AG04450 (cell line): ENCODE measurements around the gene SUPT4H1. TPM values are rescaled to one million over a fixed set of nuclear protein-coding genes. Genes with fewer than 3 reads are reported as not detected.

Experiments used
- CTCF ChIA-PET: fragments of 300-600, 350-600 bp; formaldehyde crosslinking; extraction: SDS; loops from one replicate; lab custom pipeline; 2022; ENCODE audit warnings: antibody characterized with exemption, inconsistent platforms; lab: Charles Lee
- POLR2A ChIA-PET: fragments of 350-600 bp; formaldehyde crosslinking; extraction: SDS; loops from one replicate; lab custom pipeline; 2021; ENCODE audit warnings: antibody characterized with exemption, inconsistent platforms; lab: Yijun Ruan, JAX
- DNase-seq: peaks from one replicate; pipeline ENCODE4 v3.0.0-alpha.2; 2011; ENCODE audit warnings: low read depth, low spot score
- H3K27ac ChIP-seq: one replicate; pipeline ENCODE4 v1.5.1; 2012; ENCODE audit warnings: low read depth, low read length, control low read depth
- H3K27me3 ChIP-seq: one replicate; pipeline ENCODE4 v1.6.0; 2012; ENCODE audit warnings: low read length; ENCODE audit not compliant: control insufficient read depth, insufficient read depth
- H3K4me3 ChIP-seq: 2 replicates; pipeline ENCODE4 v1.5.1; 2011; ENCODE audit warnings: mild to moderate bottlenecking, low read depth, low read length, control low read depth
- H3K9me3 ChIP-seq: 2 replicates; pipeline ENCODE4 v1.5.1; 2012; ENCODE audit warnings: low read length; ENCODE audit not compliant: control insufficient read depth, insufficient read depth
- polyA plus RNA-seq: library from polyadenylated mRNA; depleted of rRNA; stranded (reverse); fragments of >200 nt; gene quantifications from 2 replicates; pipeline ENCODE4 v1.2.3, GENCODE V29; 2011
- TF ChIP-seq, protein P1 (sequence below): IDR thresholded peaks from 2 replicates; pipeline ENCODE4 v1.5.1; 2011; ENCODE audit warnings: low read depth, low read length, control low read depth, inconsistent platforms

Gene SUPT4H1
- polyA plus RNA-seq, 1 experiment: 191 TPM

DNA sequence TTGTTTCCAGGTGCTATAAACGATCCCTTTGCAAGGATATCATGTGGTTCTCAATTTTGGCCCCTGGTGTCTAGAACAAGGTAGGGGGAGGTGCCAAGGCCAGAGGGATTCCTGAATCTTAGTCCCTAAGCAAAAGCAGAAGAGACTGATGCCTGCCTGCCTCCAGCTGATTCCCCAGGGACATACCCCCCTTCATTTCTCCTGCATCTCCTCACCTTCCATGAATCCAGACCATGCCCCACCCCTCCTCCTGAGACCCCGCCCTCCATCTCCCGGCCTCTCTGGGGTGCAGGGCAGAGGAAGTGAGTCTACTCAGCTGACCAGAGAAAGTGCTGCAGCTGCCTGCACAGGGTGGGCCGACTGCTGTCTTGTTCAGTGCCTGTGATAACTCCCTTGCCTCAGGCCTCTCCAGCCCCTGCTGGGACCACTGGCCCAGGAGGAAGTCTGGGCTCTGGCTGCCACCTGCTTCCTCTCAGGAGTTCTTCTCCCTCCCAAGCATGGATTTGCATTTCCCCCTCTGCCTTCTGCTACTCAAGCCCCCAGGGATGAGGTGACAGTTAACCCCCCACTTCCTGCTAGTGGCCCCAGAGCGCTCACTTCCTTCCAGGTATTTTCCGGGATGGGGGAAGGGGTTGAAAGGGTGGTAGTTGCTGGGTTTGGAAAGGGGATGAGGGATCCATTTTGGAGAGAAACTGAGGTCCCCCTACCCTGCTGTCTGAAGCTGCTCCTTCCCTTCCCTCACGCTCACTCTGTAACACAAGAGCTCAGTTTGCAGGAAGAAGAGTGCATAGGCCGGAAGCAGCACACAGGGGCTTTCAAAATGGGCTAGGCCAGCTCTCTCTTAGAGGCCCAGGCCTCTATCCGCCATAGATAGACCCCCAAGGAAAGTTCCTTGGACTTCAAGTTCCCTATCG lies 12.9 kb downstream of the SUPT4H1 start:
- H3K9me3 ChIP-seq: no peaks in the 10 kb centered on the region
- H3K27ac ChIP-seq: peak overlapping the region; percentile 100
- CTCF ChIA-PET: interaction anchor here (0.9 to 2.8 kb wide), 2 partner anchors 18 to 22 kb away, joined by 3 to 13 read pairs; no protein-coding TSS in a partner anchor
- TF ChIP-seq, protein P1, sequence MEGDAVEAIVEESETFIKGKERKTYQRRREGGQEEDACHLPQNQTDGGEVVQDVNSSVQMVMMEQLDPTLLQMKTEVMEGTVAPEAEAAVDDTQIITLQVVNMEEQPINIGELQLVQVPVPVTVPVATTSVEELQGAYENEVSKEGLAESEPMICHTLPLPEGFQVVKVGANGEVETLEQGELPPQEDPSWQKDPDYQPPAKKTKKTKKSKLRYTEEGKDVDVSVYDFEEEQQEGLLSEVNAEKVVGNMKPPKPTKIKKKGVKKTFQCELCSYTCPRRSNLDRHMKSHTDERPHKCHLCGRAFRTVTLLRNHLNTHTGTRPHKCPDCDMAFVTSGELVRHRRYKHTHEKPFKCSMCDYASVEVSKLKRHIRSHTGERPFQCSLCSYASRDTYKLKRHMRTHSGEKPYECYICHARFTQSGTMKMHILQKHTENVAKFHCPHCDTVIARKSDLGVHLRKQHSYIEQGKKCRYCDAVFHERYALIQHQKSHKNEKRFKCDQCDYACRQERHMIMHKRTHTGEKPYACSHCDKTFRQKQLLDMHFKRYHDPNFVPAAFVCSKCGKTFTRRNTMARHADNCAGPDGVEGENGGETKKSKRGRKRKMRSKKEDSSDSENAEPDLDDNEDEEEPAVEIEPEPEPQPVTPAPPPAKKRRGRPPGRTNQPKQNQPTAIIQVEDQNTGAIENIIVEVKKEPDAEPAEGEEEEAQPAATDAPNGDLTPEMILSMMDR: no peak
- peak; percentile 59 for DNase-seq
- no peaks in the 10 kb centered on the region for H3K27me3 ChIP-seq
- POLR2A ChIA-PET: interaction anchor here (0.6 to 4.8 kb wide), 4 partner anchors 13 to 21 kb away, joined by 5 to 68 read pairs (median 14); partner anchors contain the start of gene SUPT4H1
- H3K4me3 ChIP-seq: peak overlapping the region; percentile 62

- ChIA-PET POLR2A (interaction anchor here (0.5 to 4.8 kb wide), 5 partner anchors 13 to 244 kb away, joined by 3 to 68 read pairs (median 13); partner anchors contain the start of gene SUPT4H1), CTCF (interaction anchor here (2.6 kb wide), 1 partner anchor 21 kb away, joined by 11 read pairs; no protein-coding TSS in a partner anchor)
- H3K27ac ChIP-seq: peak overlapping the region; percentile 100
- no peak overlapping the region for H3K4me3 ChIP-seq
- no peaks in the 10 kb centered on the region for H3K9me3 ChIP-seq
- no peak for DNase-seq
- no peaks in the 10 kb centered on the region for H3K27me3 ChIP-seq
- TF ChIP-seq, protein P1: no peak; the same call in 1 of the 2 replicates
These were observed 13.6 kb downstream of the SUPT4H1 start for GRCh38 chr17:58338454-58338840.

- peak overlapping the region; percentile 100 for H3K27ac ChIP-seq
- CTCF ChIA-PET: interaction anchor here (0.7 to 2.6 kb wide), 2 partner anchors 20 to 33 kb away, joined by 3 to 11 read pairs; no protein-coding TSS in a partner anchor
- TF ChIP-seq, protein P1: no peak
- peak; percentile 88 for DNase-seq
- no peaks in the 10 kb centered on the region for H3K9me3 ChIP-seq
- POLR2A ChIA-PET: interaction anchor here (0.5 to 4.8 kb wide), 6 partner anchors 12 to 254 kb away, joined by 3 to 68 read pairs (median 6); partner anchors contain the start of genes DYNLL2 and SUPT4H1
- no peak overlapping the region for H3K4me3 ChIP-seq
- H3K27me3 ChIP-seq: no peaks in the 10 kb centered on the region
These were observed 14.2 kb downstream of the SUPT4H1 start for GRCh38 chr17:58337600-58338453.

- Histone ChIP-seq H3K27me3 (no peaks in the 10 kb centered on the region), H3K9me3 (no peaks in the 10 kb centered on the region), H3K27ac (peak overlapping the region; percentile 100), H3K4me3 (no peak overlapping the region)
- ChIA-PET CTCF (interaction anchor here (0.7 to 2.6 kb wide), 2 partner anchors 20 to 33 kb away, joined by 3 to 11 read pairs; no protein-coding TSS in a partner anchor), POLR2A (interaction anchor here (1.4 to 4.8 kb wide), 4 partner anchors 13 to 253 kb away, joined by 4 to 68 read pairs (median 10); partner anchors contain the start of genes DYNLL2 and SUPT4H1)
- TF ChIP-seq, protein P1: no peak
- DNase-seq: no peak
These were observed 14.8 kb downstream of the SUPT4H1 start for GRCh38 chr17:58337210-58337599.
